Adipose tissue (tissue), 3 donors: ENCODE data around the gene IGFBP4. TPM values are rescaled to one million over a fixed set of nuclear protein-coding genes. Genes with fewer than 3 reads are reported as not detected.

Experiments
- H3K27ac ChIP-seq: one replicate; pipeline ENCODE4 v1.5.1; 2013; ENCODE audit warnings: low read depth, low read length
- WGBS, 3 donors: extraction: QIAGEN DNeasy Blood & Tissue Kit; methylation state at CpG; one replicate each; pipeline ENCODE4 v1.1.7; 2013; 5-methylcytosine and 5-hydroxymethylcytosine counted together
- polyA plus RNA-seq, 3 donors: library from polyadenylated mRNA; stranded (reverse); fragments of 200-250 nt; gene quantifications; one replicate each; pipeline ENCODE4 v1.2.3, GENCODE V29; 2013
- donor health status: healthy with polysubstance abuse.
- donor health status: Bipolar disorder and iron deficiency.
- donor health status: healthy.

The IGFBP4 gene
- polyA plus RNA-seq, 3 donors = 77.0 to 1,385 (median 621) TPM

GRCh38 chr17:40480501-40481003 lies 37.3 kb downstream of the IGFBP4 start:
- H3K27ac ChIP-seq = no peak overlapping the region
- WGBS, 3 donors = 34 to 43% (median 38%) methylated on average over 12 of the region's 12 CpGs

GRCh38 chr17:40481106-40481505 lies 37.9 kb downstream of the IGFBP4 start:
- 80 to 86% (median 83%) methylated on average over 7 of the region's 7 CpGs for WGBS, 3 donors
- H3K27ac ChIP-seq = no peak overlapping the region

- no peak overlapping the region for H3K27ac ChIP-seq
- WGBS, 3 donors = 76 to 95% (median 93%) methylated on average over 6 of the region's 6 CpGs
Observed at GRCh38 chr17:40482722-40483121, 39.5 kb downstream of the IGFBP4 start.

GRCh38 chr17:40483679-40484078 lies 40.4 kb downstream of the IGFBP4 start:
- WGBS, 3 donors = 62 to 90% (median 87%) methylated on average over 4 of the region's 4 CpGs
- H3K27ac ChIP-seq = no peak overlapping the region

GRCh38 chr17:40484285-40484972 lies 41.2 kb downstream of the IGFBP4 start:
- WGBS, 3 donors = 68 to 92% (median 91%) methylated on average over 18 of the region's 18 CpGs

GRCh38 chr17:40484973-40485530 lies 41.8 kb downstream of the IGFBP4 start:
- WGBS, 3 donors = 72 to 75% (median 75%) methylated on average over 7 of the region's 7 CpGs
- H3K27ac ChIP-seq = no peak overlapping the region

More at GRCh38 chr17:40484285-40484972, 41.2 kb downstream of the IGFBP4 start:
- H3K27ac ChIP-seq = no peak overlapping the region

- WGBS, 3 donors = 41 to 59% (median 52%) methylated on average over 17 of the region's 17 CpGs
- H3K27ac ChIP-seq = no peak overlapping the region
Observed at GRCh38 chr17:40485851-40486521, 42.7 kb downstream of the IGFBP4 start.

- 78 to 79% (median 79%) methylated on average over 12 of the region's 12 CpGs for WGBS, 3 donors
- H3K27ac ChIP-seq = no peak overlapping the region
Observed at GRCh38 chr17:40486522-40487370, 43.5 kb downstream of the IGFBP4 start.

GRCh38 chr17:40487371-40488020 lies 44.2 kb downstream of the IGFBP4 start:
- WGBS, 3 donors = 67 to 85% (median 81%) methylated on average over 7 of the region's 7 CpGs
- H3K27ac ChIP-seq = no peak overlapping the region

- WGBS, 3 donors = 45 to 62% (median 48%) methylated on average over 5 of the region's 5 CpGs
Observed at GRCh38 chr17:40490289-40490853, 47.1 kb downstream of the IGFBP4 start.

GRCh38 chr17:40490982-40491381 lies 47.7 kb downstream of the IGFBP4 start:
- WGBS, 3 donors = 76 to 97% (median 94%) methylated on average over 2 of the region's 2 CpGs
- H3K27ac ChIP-seq = no peak overlapping the region

More at GRCh38 chr17:40490289-40490853, 47.1 kb downstream of the IGFBP4 start:
- H3K27ac ChIP-seq = no peak overlapping the region

GRCh38 chr17:40491486-40491885 lies 48.2 kb downstream of the IGFBP4 start:
- WGBS, 3 donors = 71 to 83% (median 79%) methylated on average over 7 of the region's 7 CpGs
- H3K27ac ChIP-seq = no peak overlapping the region

GRCh38 chr17:40493697-40494096 lies 50.4 kb downstream of the IGFBP4 start:
- no peak overlapping the region for H3K27ac ChIP-seq
- 66 to 77% (median 72%) methylated on average over 4 of the region's 4 CpGs for WGBS, 3 donors

GRCh38 chr17:40495140-40495539 lies 51.9 kb downstream of the IGFBP4 start:
- H3K27ac ChIP-seq = no peak overlapping the region
- 64 to 83% (median 76%) methylated on average over 5 of the region's 5 CpGs for WGBS, 3 donors

- no peak overlapping the region for H3K27ac ChIP-seq
- 88 to 91% (median 90%) methylated on average over 6 of the region's 6 CpGs for WGBS, 3 donors
Observed at GRCh38 chr17:40496170-40496569, 52.9 kb downstream of the IGFBP4 start.

GRCh38 chr17:40496634-40497420 lies 53.6 kb downstream of the IGFBP4 start:
- H3K27ac ChIP-seq = no peak overlapping the region
- 64 to 84% (median 73%) methylated on average over 9 of the region's 9 CpGs for WGBS, 3 donors

GRCh38 chr17:40497695-40498094 lies 54.4 kb downstream of the IGFBP4 start:
- WGBS, 3 donors = 79 to 89% (median 86%) methylated on average over 2 of the region's 2 CpGs
- no peak overlapping the region for H3K27ac ChIP-seq
